HTERT RPE-1 (cell line): Measurements from ENCODE around the gene MYH6.
"Not testable (repeated sequence)": the region's sequence is repeated elsewhere in the genome, so short reads cannot be mapped to it uniquely, and the experiment has no call there.

Source experiments
- in situ Hi-C: fragments of 300-500 bp; cut with MboI; formaldehyde crosslinking; loops from 4 replicates; pipeline ENCODE4 v1.14.3; 2020; ENCODE audit warnings: low sequenced_read_pairs

Gene MYH6

GRCh38 chr14:23436327-23437132 is 28.5 kb upstream of the MYH6 start:
- in situ Hi-C loops, result no loop called here

- in situ Hi-C loops, result no loop called here
These were observed 27.7 kb upstream of the MYH6 start, which contains the start of gene MYH7 for GRCh38 chr14:23435543-23436326. MYH7 (minus strand) TSS chr14:23435660; CDS start chr14:23433732, 1,928 bp downstream.

DNA sequence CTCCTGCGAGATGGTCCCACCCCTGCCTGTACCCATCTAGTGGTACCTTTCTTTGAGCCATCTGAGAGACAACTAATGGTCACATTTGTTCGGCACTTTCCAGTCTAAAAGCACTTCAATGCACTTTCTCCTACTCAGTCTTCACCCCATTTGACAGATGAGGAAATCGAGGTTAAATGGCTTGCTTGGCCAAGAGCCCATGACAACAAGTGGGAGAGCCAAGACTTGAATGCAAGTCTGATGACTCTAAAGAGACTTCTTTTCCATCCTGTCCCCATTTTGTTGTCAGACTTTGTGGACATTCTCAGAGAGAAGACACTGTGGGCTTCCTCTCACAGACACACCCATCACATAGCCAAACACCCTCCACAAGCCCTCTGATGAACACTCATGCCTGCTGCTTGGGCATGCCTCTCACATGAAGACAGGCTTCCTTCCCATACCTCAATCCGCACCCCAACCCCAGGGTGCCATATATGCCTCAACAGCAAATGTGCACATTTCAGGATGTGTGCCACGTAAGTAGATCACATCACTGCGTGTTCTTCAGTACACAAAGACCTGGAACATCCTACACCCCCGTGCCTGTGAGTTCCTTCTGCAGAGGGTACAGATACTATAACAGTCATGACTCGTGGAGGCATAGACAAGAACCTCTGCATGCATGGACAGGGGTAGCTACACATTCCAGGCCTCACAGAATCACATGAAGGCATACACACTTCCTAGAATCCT is 26.6 kb upstream of the MYH6 start:
- in situ Hi-C loops, result no loop called here

- in situ Hi-C loops, result no loop called here
These were observed 25.4 kb upstream of the MYH6 start for GRCh38 chr14:23433457-23433856.

- in situ Hi-C loops, result no loop called here
These were observed 24.9 kb upstream of the MYH6 start for GRCh38 chr14:23432946-23433345.

- in situ Hi-C loops, result no loop called here
These were observed 24.2 kb upstream of the MYH6 start for GRCh38 chr14:23432102-23432925.

DNA sequence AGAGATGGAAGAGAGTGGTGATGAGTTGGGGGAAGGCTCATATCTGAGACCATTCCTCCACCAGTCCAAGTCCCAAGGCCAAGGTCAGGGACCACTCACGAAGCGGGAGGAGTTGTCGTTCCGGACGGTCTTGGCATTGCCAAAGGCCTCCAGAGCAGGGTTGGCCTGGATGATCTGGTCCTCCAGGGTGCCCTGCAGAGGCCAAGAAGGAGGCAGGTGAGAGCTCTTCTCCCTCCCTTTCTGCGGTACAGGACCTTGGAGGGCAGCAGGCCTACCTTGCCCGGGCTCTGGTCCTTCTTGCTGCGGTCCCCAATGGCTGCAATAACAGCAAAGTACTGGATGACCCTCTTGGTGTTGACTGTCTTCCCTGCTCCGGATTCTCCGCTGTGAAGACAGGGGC is 23.4 kb upstream of the MYH6 start:
- in situ Hi-C loops, result no loop called here

DNA sequence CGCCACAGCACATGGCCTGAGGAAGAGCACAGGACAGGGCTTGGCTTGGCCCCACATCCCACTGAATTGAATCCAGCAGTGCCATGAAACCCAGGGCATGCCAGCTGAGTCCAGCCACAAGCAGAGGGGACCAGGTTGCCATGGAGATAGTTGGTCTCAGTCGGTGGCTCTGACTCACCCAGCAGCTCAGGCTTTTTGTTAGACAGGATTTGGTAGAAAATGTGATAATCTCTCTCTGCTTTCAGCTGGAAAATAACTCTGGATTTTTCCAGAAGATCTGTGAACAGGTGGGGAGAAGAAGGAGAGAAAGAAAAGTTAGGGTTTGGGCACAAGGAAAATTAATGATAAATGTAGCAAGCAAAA is 22.6 kb upstream of the MYH6 start:
- in situ Hi-C loops, result no loop called here

DNA sequence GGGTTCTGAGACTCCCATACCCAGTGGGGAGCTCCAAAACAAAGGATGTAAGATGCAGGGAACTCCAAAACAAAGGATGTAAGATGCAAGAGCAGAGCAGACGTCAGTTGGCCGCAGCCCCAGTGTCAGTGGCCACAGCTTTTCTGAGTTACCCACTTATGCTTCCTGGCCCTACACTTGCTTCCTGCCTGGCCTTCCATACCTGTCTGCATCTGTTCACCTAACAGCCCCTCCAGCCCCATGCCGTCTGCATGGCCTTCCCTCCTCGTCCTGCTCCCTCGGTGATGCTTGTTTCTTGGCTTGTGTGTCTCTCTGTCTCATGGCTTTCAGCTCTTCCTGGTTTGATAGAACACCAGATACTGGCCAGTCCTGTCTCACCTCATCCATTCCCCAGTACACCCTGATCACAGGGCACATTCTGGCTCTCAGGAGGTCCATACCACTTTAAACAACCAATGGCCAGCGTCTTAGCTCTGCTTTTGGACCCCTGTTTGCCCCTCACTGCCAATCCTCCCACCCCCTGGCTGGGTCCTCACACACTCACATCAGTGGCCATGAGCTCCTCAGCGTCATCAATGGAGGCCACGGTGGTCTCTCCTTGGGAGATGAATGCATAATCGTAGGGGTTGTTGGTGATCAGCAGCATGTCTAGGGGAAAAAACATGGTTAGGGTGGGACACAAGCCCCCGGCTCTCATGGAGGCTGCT is 22.1 kb upstream of the MYH6 start:
- in situ Hi-C loops, result no loop called here

DNA sequence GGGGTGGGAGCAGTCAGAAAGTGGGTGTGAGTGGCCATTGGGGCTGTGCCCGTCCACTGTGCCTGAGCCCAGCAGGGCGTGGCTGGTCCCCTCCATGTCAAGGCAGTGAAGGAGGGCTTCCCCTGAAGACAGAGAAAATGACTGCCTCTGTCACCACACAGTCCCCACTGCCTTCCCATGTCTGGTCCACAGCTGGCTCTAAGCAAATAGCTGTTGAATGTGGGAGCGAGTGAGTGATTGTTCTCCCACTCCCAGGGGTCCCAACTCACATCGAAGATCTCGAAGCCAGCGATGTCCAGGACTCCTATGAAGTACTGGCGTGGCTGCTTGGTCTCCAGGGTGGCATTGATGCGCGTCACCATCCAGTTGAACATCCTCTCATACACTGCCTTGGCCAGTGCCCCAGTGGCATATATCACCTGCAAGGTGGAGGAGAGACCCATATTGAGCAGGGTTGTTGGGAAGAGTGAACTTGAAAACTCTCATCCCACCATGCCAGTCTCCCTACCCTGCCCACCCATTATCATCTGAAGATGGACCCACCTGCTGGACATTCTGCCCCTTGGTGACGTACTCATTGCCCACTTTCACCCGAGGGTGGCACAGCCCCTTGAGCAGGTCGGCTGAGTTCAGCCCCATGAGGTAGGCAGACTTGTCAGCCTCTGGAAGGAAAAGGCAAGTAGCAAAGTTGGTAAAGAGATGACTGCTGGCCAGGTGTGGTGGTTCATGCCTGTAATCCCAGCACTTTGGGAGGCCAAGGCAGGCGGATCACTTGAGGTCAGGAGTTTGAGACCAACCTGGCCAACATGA is 20.8 kb upstream of the MYH6 start:
- in situ Hi-C loops, result no loop called here

- in situ Hi-C loops, result not testable (repeated sequence)
These were observed 17.7 kb upstream of the MYH6 start for GRCh38 chr14:23425798-23426197.

DNA sequence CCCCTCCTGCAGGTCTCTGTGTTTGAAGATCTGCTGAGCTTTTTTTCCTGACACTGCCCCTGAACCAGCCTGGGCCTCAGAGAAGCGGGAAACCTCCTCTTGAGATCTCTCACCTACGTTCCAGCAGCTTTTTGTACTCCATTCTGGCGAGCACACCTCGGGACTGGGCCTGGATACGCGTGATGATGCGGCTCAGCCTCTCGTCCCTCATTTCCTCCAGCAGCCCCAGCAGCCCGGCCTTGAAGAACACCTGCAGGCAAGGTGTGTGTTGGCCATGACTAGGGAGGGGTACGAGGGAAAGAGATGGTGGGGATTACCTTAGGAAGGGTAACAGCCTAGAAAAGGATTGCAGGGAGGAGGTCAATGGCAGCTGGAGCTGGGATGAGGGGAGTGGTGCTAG is 17.1 kb upstream of the MYH6 start:
- in situ Hi-C loops, result no loop called here

GRCh38 chr14:23423657-23424056 is 15.6 kb upstream of the MYH6 start:
- in situ Hi-C loops, result no loop called here

DNA sequence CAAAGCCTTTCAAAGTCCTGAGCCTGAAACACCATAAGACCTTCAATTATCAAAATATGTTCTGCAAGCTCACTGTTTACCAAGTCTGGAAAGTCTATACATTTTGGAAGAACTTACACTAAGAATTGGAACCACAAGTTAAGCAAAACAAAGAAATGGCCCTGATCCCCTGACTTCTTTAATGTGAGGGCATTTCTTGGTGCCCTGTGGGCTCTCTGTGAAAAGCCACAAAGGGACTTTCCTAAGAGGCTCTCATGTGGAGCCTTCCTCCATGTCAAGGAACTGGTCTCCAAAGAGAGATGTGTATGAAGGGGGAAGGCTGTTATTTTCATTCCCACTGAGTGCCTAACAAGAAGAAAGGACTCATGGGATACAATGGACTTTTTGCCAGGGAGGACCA is 13.5 kb upstream of the MYH6 start:
- in situ Hi-C loops, result no loop called here

DNA sequence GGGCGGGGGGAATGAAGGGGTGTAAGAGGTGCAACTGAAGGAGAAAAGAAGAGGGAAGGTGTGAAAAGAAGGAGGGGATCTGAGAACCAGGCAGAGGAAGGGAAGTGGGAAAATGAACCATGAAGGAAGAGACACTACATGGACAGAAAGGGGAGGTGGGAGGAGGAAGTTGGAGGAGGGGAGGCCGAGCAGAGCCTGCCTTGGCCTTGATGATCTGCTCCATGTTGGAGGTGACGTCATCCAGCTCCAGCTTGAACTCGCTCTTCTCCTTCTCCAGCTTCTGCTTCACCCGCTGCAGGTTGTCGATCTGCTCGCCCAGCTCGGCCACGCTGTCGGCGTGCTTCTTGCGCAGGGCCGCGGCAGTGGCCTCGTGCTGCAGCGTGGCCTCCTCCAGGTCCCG is 11.6 kb upstream of the MYH6 start:
- in situ Hi-C loops, result not testable (repeated sequence)

DNA sequence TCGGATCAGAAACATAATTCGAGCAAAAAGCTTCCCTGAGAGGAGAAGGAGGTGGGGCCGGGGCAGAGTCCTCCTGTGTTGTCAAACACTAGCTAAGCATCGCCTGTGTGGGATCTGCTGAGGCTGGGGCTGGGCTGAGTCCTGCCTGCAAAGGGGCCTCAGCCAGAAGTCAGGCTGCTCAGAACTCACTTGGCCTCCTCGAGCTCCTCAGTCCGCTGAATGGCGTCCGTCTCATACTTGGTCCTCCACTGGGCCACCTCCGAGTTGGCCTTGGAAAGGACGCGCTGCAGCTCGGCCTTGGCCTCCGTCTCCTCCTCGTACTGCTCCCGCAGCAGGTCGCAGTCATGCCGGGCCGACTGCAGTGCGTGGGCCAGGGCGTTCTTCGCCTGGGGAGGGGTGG is 9.9 kb upstream of the MYH6 start:
- in situ Hi-C loops, result no loop called here

GRCh38 chr14:23417269-23417668 is 9.2 kb upstream of the MYH6 start:
- in situ Hi-C loops, result not testable (repeated sequence)

DNA sequence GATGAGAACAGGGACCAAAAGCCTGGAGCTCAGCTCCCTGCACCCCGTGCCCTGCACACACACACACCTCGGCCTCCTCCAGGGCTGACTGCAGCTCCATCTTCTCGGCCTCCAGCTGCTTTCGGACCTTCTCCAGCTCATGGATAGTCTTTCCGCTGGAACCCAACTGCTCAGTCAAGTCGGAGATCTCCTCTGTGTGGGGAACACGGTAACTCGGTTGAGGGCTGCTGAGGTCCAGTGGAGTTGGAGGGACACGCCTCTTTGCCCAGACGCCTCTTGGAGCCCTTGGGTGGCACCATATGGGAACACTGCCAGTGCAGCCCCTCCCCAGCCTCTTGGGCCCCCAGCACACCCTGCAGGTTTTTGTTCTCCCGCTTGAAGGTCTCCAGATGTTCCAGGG is 8.7 kb upstream of the MYH6 start:
- in situ Hi-C loops, result no loop called here
